GM12892 (cell line): ENCODE measurements around the gene SEC63.

ENCODE experiments used
- DNase-seq: peaks from one replicate; pipeline ENCODE4 v3.0.0; 2011; ENCODE audit not compliant: insufficient read length
- FAIRE-seq: peaks from 2 replicates; lab custom pipeline; 2011; peaks lifted over from hg19 to GRCh38; lab: Jason Lieb, UNC
- POLR2A ChIP-seq: IDR thresholded peaks from 2 replicates; pipeline ENCODE4 v1.6.1; 2011; ENCODE audit warnings: low read depth, low read length, control low read depth
- POLR2AphosphoS5 ChIP-seq: IDR thresholded peaks from 2 replicates; pipeline ENCODE4 v1.6.1; 2011; ENCODE audit warnings: low read depth, low read length, control low read depth
- TAF1 ChIP-seq: IDR thresholded peaks from 2 replicates; pipeline ENCODE4 v1.6.1; 2011; ENCODE audit warnings: low read depth, mild to moderate bottlenecking, control low read depth, low read length, borderline replicate concordance

Gene SEC63

GRCh38 chr6:107819217-107819616 lies 138.8 kb downstream of the SEC63 start:
- TF ChIP-seq POLR2A, result no peak
- no peak for TF ChIP-seq TAF1
- no peak for TF ChIP-seq POLR2AphosphoS5
- FAIRE-seq (no peak), DNase-seq (no peak)

GRCh38 chr6:107818272-107818671 lies 139.7 kb downstream of the SEC63 start:
- FAIRE-seq, result no peak
- no peak for DNase-seq
- TF ChIP-seq POLR2A (no peak), TAF1 (no peak), POLR2AphosphoS5 (no peak)

- TF ChIP-seq TAF1 (no peak), POLR2A (no peak), POLR2AphosphoS5 (no peak)
These were observed 140.2 kb downstream of the SEC63 start for GRCh38 chr6:107817784-107818183.

More at GRCh38 chr6:107817784-107818183, 140.2 kb downstream of the SEC63 start:
- DNase-seq (no peak), FAIRE-seq (no peak)
